Epithelial cell of proximal tubule (primary cell): ENCODE results near the gene ZFP82. TPM values are rescaled to one million over a fixed set of nuclear protein-coding genes. Genes with fewer than 3 reads are reported as not detected.

Experiments
- DNase-seq: peaks from one replicate; pipeline ENCODE4 v3.0.0-alpha.2; 2011; ENCODE audit warnings: low read depth
- H3K4me3 ChIP-seq: 2 replicates; pipeline ENCODE4 v1.5.1; 2011; ENCODE audit warnings: low read depth, mild to moderate bottlenecking, low read length
- total RNA-seq: library from RNA; depleted of rRNA; stranded (reverse); fragments of >200 nt; gene quantifications from 2 replicates; pipeline ENCODE4 v1.2.3, GENCODE V29; 2015
- TF ChIP-seq, protein P1 (sequence below): conservative IDR thresholded peaks from 2 replicates; pipeline ENCODE4 v1.5.1; 2012; ENCODE audit warnings: low read depth, mild to moderate bottlenecking, low read length

Gene ZFP82
- total RNA-seq, 1 donor from 2014 or later: 5.2 TPM

- DNase-seq: no peak
- TF ChIP-seq, protein P1, sequence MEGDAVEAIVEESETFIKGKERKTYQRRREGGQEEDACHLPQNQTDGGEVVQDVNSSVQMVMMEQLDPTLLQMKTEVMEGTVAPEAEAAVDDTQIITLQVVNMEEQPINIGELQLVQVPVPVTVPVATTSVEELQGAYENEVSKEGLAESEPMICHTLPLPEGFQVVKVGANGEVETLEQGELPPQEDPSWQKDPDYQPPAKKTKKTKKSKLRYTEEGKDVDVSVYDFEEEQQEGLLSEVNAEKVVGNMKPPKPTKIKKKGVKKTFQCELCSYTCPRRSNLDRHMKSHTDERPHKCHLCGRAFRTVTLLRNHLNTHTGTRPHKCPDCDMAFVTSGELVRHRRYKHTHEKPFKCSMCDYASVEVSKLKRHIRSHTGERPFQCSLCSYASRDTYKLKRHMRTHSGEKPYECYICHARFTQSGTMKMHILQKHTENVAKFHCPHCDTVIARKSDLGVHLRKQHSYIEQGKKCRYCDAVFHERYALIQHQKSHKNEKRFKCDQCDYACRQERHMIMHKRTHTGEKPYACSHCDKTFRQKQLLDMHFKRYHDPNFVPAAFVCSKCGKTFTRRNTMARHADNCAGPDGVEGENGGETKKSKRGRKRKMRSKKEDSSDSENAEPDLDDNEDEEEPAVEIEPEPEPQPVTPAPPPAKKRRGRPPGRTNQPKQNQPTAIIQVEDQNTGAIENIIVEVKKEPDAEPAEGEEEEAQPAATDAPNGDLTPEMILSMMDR: no peak
- no peak overlapping the region for H3K4me3 ChIP-seq
These were observed 44.7 kb downstream of the ZFP82 start for GRCh38 chr19:36373638-36374156.

DNA sequence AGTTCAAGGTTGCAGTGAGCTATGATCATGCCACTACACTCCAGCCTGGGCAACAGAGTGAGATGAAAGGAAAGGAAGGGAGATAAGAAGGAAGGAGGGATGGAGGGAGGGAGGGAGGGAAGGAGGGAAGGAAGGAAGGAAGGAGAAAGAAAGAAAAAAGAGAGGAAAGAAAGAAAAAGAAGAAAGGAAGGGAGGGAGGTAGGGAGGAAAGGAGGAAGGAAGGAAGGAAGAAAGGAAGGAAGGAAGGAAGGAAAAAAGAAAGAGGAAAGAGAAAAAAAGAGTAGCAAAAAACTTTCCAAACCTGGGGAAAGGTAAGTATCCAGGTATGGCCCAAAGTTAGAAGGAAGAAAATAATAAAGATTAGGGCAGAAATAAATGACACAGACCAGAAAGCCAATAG lies 46.6 kb downstream of the ZFP82 start:
- no peak for DNase-seq
- no peak overlapping the region for H3K4me3 ChIP-seq
- TF ChIP-seq, protein P1: no peak

- DNase-seq: no peak
- TF ChIP-seq, protein P1: no peak
- no peak overlapping the region for H3K4me3 ChIP-seq
These were observed 54.6 kb downstream of the ZFP82 start for GRCh38 chr19:36363845-36364244.

Other genes with a start within 250 kb of the ZFP82 start
- 0.98 and 2.0 TPM in 2 replicates for gene ZNF565, start 204.0 kb downstream of the ZFP82 start, total RNA-seq
- gene ZNF146, start 203.5 kb downstream of the ZFP82 start, total RNA-seq: 69.5 and 103 TPM in 2 replicates
- gene ZFP14, start 39.4 kb downstream of the ZFP82 start, total RNA-seq: 1.0 and 3.0 TPM in 2 replicates
- 2.7 and 2.9 TPM in 2 replicates for gene ZNF566, start 70.9 kb upstream of the ZFP82 start, total RNA-seq
- 13.0 and 15.8 TPM in 2 replicates for gene ZNF260, start 109.6 kb upstream of the ZFP82 start, total RNA-seq
- 4.4 and 5.9 TPM in 2 replicates for gene ZNF529, start 154.6 kb upstream of the ZFP82 start, total RNA-seq
- gene ZNF382, start 186.7 kb upstream of the ZFP82 start, total RNA-seq: 3.9 and 8.6 TPM in 2 replicates
- gene ZNF461, start 248.2 kb upstream of the ZFP82 start, total RNA-seq: 2.0 and 12.2 TPM in 2 replicates